Urinary bladder (tissue), 4 donors: ENCODE results near the gene SLCO3A1. TPM values are rescaled to one million over a fixed set of nuclear protein-coding genes. Genes with fewer than 3 reads are reported as not detected.

Source experiments
- DNase-seq: peaks from one replicate; pipeline ENCODE4 v3.0.0-alpha.2; 2015; ENCODE audit errors: extremely low spot score
- H3K27ac ChIP-seq: one replicate; pipeline ENCODE4 v1.5.1; 2013; ENCODE audit warnings: low read depth, mild to moderate bottlenecking, moderate library complexity
- H3K36me3 ChIP-seq: one replicate; pipeline ENCODE4 v1.6.1; 2013; ENCODE audit warnings: mild to moderate bottlenecking, moderate library complexity; ENCODE audit not compliant: insufficient read depth
- H3K4me1 ChIP-seq: one replicate; pipeline ENCODE4 v1.6.1; 2013; ENCODE audit warnings: mild to moderate bottlenecking, moderate library complexity; ENCODE audit not compliant: insufficient read depth
- H3K4me3 ChIP-seq: one replicate; pipeline ENCODE4 v1.5.1; 2013; ENCODE audit warnings: low read depth, low read length
- WGBS: extraction: QIAGEN DNeasy Blood & Tissue Kit; methylation state at CpG from one replicate; pipeline ENCODE4 v1.1.7; 2013; 5-methylcytosine and 5-hydroxymethylcytosine counted together
- polyA plus RNA-seq: library from polyadenylated mRNA; stranded (reverse); fragments of 200-250 nt; gene quantifications from one replicate; pipeline ENCODE4 v1.2.3, GENCODE V29; 2013
- total RNA-seq: library from RNA; depleted of rRNA; stranded (reverse); fragments of >200 nt; gene quantifications from one replicate; pipeline ENCODE4 v1.2.3, GENCODE V29; 2014
- donor health status: healthy with polysubstance abuse.
- donor health status: healthy.

Gene SLCO3A1
- 4.4 TPM for total RNA-seq
- 12.8 TPM for polyA plus RNA-seq

DNA sequence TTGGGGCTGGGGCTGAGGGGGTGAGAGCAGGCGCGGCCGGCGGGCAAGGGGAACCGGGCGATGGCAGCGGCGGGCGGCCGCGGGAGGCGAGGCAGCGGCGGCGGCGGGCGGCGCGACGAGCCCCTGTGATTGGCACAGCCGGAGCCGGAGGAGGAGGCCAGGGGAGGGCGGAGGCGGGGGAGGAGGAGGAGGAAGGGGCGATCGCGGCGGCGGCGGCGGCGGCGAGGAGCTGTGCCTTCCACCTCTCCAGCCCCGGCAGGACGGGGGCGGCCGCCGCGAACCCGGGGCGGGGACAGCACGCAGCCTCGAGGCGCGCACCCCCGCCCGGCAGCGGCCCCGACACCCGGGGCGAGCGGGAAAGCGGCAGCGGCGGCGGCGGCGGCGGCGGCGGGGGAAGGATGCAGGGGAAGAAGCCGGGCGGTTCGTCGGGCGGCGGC lies at the start of gene SLCO3A1:
SLCO3A1 (plus strand) TSS at position 198 of the 437 bp plus-strand sequence.
- no peak for DNase-seq
- under 1% methylated on average over 65 of the region's 67 CpGs for WGBS
- Histone ChIP-seq H3K4me1 (peaks cover 2% of the 10 kb centered on the region), H3K36me3 (no peaks in the 10 kb centered on the region), H3K4me3 (peak within 1 kb of the TSS; percentile 86), H3K27ac (peak within 1 kb of the TSS; percentile 80)

DNA sequence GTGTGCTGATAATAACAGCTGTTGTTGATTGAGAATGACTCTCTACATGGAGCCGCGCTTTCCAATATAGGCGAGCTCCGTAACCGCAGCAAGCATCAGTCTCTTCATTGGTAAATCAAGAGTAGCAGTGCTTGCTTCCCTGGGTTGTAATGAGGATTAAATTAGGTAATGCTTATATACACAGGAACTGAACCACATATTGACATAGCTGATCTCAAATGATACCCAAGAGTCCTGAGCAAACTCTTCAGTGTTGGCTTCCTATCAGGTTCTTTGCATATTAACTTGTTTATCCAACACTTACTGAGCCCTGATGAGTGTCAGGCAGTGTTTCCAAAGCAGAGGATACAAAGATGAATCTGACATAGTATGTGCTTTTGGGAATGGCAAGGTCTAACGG lies 46.4 kb upstream of the SLCO3A1 start:
- Histone ChIP-seq H3K4me1 (no peaks in the 10 kb centered on the region), H3K4me3 (no peak overlapping the region), H3K27ac (no peak overlapping the region), H3K36me3 (no peaks in the 10 kb centered on the region)
- 90% methylated on average over 6 of the region's 6 CpGs for WGBS
- DNase-seq: no peak

DNA sequence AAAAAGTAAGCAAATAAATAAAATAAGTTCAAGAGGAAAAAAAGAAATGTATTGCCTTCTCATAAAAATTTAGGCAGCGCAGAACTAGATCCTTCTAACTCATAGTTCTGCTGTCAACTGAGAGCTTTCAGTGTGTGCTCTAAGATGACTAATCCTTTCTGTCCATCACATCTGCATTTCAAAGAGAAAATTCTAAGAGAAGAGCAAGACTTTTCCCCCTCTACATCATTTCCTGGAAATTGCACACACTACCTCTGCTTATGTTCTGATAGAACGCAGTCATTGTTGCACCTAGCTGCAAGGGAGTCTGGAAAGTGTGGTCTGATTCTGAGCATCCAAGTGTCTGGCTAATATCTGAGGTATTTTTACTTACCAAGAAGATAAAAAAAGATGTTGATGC lies 39.6 kb upstream of the SLCO3A1 start:
- 94% methylated on average over 2 of the region's 2 CpGs for WGBS
- no peaks in the 10 kb centered on the region for H3K36me3 ChIP-seq

DNA sequence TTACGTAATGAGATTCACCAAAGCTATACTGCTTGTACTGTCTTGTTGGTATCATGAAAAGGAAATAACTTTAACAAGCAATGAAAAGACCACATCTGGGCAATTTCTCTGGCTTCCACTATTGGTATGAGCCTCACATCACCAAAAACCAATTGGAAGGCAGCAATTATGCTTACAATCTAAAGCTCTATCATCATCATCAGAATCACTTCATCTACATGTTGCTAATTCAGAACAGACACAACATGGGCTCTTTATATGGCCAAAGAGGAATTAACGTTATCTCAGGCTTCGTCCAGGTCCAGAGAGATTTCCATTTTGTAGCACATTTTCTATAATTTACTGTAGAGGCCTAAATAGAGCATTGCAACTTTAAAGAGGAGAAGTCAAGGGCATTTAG lies 36.6 kb upstream of the SLCO3A1 start:
- Histone ChIP-seq H3K4me1 (no peaks in the 10 kb centered on the region), H3K4me3 (no peak overlapping the region), H3K36me3 (no peaks in the 10 kb centered on the region), H3K27ac (no peak overlapping the region)
- no peak for DNase-seq
- 67% methylated on average over 3 of the region's 3 CpGs for WGBS

More for the DNA sequence above, 39.6 kb upstream of the SLCO3A1 start:
- Histone ChIP-seq H3K4me3 (no peak overlapping the region), H3K4me1 (no peaks in the 10 kb centered on the region), H3K27ac (no peak overlapping the region)
- DNase-seq: no peak

DNA sequence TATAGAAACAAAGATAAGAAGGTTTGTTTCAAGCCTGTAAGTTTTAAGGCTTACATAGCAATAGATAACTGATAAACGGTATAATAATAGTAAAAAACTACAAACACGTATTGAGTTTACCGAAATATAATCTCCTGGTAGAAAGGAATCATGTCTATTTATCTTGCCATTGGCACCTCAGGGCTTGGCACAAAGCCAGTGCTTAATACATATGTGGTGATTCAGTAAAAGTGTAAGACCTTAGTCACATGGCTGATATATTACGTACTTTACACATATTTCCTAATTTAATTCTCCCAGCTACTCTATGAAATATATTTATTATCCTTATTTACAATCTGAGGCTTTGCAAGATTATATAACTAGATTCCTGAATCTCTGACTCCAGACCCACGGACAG lies 32.0 kb upstream of the SLCO3A1 start:
- no peak overlapping the region for H3K27ac ChIP-seq
- H3K36me3 ChIP-seq: no peaks in the 10 kb centered on the region
- no peaks in the 10 kb centered on the region for H3K4me1 ChIP-seq
- DNase-seq: no peak
- 68% methylated on average over 5 of the region's 5 CpGs for WGBS
- H3K4me3 ChIP-seq: no peak overlapping the region

DNA sequence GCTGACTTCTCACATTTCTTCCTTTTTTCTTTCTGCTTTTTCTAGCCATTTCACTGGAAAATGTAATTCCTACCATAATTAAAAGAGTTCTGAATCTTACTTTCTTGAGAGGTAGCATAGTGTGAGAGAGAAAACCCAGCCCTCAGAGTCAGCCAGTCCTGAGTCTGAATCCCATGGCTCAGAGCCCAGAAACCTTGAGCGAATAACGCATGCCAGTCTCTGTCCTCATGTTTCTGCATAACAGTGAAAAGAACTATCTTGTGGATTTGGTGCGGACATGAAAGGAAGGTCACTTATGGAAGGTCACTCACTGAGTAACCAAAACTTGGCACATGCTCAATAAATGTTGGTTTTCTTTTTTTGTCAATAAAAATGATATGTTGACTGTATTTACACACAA lies 29.3 kb upstream of the SLCO3A1 start:
- Histone ChIP-seq H3K4me1 (no peaks in the 10 kb centered on the region), H3K27ac (no peak overlapping the region), H3K4me3 (no peak overlapping the region), H3K36me3 (no peaks in the 10 kb centered on the region)
- 22% methylated on average over 3 of the region's 3 CpGs for WGBS
- DNase-seq: no peak

DNA sequence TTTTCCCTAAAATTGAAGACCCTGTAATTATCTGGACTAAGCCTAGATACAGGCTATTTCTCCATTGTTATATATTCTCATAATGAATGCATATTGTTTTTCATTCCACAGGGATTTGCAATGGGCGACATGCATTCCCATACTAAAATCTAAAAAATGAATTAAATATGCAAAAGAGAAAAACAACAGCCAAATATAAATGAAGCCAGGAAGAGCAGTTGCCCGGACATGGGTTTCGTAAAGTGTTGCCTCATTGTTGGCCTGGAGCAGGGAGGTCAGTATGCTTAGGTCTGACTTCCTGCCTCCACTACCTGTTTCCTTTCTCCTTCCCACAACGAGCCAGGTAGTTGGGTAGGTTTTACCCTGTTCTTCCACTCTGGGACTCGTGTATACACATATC lies 27.1 kb upstream of the SLCO3A1 start:
- Histone ChIP-seq H3K27ac (no peak overlapping the region), H3K4me1 (no peaks in the 10 kb centered on the region), H3K36me3 (no peaks in the 10 kb centered on the region), H3K4me3 (no peak overlapping the region)
- DNase-seq: no peak
- WGBS: 64% methylated on average over 5 of the region's 5 CpGs

DNA sequence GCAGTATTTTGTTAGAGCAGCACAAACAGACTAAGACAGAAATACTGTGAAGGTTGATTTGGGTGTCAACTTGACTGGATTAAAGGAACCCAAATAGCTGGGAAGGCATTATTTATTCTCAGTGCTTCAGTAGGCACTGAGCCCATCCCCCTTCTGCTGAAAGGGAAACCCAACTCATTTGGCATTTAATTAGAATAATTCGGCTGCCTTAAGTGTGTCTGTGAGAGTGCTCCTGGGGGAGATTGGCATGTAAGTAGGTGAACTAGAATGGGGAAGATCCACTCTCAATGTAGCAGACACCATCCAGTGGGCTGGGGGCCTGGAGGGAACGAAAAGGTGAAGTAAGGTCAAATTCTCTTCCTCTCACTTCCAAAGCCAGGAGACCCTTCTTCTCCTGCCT lies 20.5 kb upstream of the SLCO3A1 start:
- Histone ChIP-seq H3K4me1 (no peaks in the 10 kb centered on the region), H3K36me3 (no peaks in the 10 kb centered on the region), H3K27ac (no peak overlapping the region), H3K4me3 (no peak overlapping the region)
- 78% methylated on average over 2 of the region's 2 CpGs for WGBS
- no peak for DNase-seq

DNA sequence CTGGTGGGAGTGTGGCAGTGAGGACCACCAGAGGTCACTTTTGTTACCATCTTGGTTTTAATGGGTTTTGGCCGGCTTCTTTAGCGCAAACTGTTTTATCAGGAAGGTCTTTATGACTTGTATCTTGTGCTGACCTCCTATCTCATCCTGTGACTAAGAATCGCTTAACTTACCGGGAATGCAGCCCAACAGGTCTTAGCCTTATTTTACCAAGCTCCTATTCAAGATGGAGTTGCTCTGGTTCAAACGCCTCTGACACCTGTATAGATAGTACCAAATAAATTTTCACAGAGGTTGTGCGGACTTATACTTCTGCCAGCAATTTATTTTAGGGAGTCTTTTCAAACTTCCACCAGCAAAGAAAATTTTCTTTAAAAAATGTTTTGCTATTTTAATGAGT lies 13.6 kb upstream of the SLCO3A1 start:
- DNase-seq: no peak
- H3K27ac ChIP-seq: no peak overlapping the region
- H3K4me1 ChIP-seq: no peaks in the 10 kb centered on the region
- H3K36me3 ChIP-seq: no peaks in the 10 kb centered on the region
- 55% methylated on average over 6 of the region's 6 CpGs for WGBS
- no peak overlapping the region for H3K4me3 ChIP-seq

DNA sequence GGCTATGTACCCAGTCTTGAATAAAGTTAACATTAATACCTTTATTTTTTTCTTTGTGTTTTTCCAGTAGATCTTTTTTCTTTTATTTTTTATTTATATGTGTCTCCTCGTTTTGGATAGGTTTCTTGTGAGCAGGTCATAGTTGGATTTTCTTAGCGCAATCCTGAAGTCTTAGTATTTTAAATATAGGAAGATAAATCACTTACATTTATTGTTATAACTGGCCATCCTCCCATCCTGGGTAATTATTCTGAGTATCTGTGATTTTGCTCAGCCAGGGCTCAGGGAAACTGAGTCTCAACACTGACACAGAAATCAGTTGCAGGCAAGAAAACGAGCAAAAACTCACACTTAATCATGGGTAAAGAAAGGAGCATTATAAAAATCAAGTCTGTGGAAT lies 11.6 kb upstream of the SLCO3A1 start:
- Histone ChIP-seq H3K36me3 (no peaks in the 10 kb centered on the region), H3K4me1 (no peaks in the 10 kb centered on the region), H3K27ac (no peak overlapping the region), H3K4me3 (no peak overlapping the region)
- DNase-seq: no peak
- WGBS: 84% methylated on average over 3 of the region's 3 CpGs

DNA sequence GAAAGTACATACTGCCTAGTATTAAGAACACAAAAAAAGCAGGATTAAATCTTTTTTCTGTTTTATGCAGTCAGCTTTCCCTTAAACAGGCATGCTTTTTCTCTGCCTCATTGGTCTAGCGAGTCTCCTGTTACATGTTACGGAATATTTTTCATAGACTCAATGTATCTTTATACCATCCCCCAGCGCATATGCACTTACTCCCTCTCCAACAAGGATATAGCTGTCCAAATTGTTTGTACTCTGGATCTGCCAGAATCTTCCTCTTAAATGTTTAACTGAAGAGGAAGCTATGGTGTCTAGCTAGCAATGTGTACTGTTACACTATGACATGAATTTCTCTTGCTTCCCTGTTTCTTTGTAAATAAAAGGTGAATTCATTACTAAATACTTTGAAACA lies 9.2 kb upstream of the SLCO3A1 start:
- H3K4me1 ChIP-seq: no peaks in the 10 kb centered on the region
- WGBS: 60% methylated on average over 3 of the region's 3 CpGs
- no peak overlapping the region for H3K4me3 ChIP-seq
- no peak overlapping the region for H3K27ac ChIP-seq
- no peaks in the 10 kb centered on the region for H3K36me3 ChIP-seq
- DNase-seq: no peak

DNA sequence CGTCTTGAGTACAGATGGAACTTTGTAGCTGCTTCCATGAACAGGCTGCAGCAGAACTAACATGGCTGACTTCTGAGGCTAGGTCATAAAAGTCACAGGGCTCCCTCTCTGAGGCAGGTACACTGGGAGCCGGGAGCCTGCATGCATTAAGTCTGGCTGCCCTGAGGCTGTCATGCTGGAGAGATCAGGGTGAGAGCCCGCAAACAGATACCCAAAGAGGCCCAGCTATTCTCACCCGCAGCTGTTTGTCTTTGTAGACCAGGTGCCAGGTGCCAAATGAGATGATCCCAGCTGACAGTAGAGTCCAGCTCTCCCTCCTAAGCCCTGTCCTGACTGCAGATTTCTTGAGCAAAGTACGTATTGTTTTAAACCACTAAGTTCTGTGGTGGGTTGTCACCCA lies 8.6 kb upstream of the SLCO3A1 start:
- WGBS: 75% methylated on average over 5 of the region's 5 CpGs
- Histone ChIP-seq H3K4me3 (no peak overlapping the region), H3K27ac (no peak overlapping the region), H3K36me3 (no peaks in the 10 kb centered on the region), H3K4me1 (no peaks in the 10 kb centered on the region)
- no peak for DNase-seq

DNA sequence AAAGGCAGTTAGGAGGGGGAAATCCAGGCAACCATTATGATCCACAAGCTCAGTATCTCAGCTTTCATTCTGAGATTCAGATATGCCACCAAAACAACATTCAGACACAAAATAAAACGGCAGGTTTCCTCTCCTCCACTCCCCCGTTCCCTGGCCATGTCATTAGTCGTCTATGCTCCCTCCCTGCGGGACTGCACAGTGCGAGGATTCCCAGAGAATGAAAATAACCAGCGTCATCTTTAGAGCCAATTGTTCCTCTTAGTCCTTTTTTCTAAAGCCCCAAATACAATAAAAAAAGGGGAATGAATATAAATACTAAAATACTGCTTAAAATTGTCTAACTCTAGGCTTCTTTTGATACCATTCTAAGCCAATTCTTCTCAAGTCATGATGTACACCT lies 7.8 kb upstream of the SLCO3A1 start:
- H3K36me3 ChIP-seq: no peaks in the 10 kb centered on the region
- H3K27ac ChIP-seq: no peak overlapping the region
- DNase-seq: no peak
- WGBS: 58% methylated on average over 6 of the region's 6 CpGs
- H3K4me3 ChIP-seq: no peak overlapping the region
- no peaks in the 10 kb centered on the region for H3K4me1 ChIP-seq

DNA sequence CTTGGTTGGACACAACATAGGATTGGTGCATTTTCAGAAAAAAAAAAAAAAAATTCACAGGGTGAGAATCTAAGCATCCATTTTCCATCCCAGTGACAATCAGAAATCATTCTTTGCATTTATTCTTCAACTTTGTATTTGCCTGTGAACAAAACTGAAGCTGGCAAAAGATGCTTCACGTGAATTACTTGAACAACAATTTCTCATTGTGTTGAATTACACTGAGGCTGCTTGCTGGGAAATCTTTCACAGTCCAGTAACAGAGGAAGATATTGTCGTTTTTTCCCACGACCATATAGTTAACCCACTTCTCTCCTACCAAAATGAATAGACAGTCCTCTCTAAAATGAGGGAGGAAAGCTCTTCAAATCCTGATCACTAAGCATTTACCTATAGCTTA lies 4.3 kb upstream of the SLCO3A1 start:
- Histone ChIP-seq H3K4me1 (no peaks in the 10 kb centered on the region), H3K4me3 (no peak overlapping the region), H3K27ac (no peak overlapping the region), H3K36me3 (no peaks in the 10 kb centered on the region)
- 66% methylated on average over 3 of the region's 3 CpGs for WGBS
- no peak for DNase-seq

DNA sequence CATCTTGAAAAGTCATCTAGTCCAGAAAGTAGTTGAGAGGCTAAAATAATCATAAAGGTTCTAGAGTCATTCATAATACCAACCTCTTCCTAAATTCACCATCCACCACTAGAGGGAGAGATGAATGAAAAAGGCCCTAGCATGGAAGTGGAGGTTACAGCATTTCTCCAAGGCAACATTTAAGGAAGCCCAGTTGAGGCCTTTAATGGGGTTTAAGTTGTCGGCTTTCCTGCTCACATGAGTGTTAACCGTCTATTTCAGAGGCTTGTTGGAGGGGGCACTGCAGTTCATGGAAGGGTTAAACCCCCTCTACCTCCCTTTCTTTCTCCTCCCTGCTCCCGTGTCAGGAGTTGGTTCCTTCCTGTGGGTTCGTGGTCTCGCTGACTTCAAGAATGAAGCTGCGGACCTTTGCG lies 3.8 kb upstream of the SLCO3A1 start:
- Histone ChIP-seq H3K27ac (no peak overlapping the region), H3K4me3 (no peak overlapping the region), H3K36me3 (no peaks in the 10 kb centered on the region), H3K4me1 (peaks cover 2% of the 10 kb centered on the region)
- 78% methylated on average over 7 of the region's 7 CpGs for WGBS
- DNase-seq: no peak
